ENCODE data around the gene RIOX2. TPM values are rescaled to one million over a fixed set of nuclear protein-coding genes. Genes with fewer than 3 reads are reported as not detected.

The RIOX2 gene
- total and polyA plus RNA-seq, 2 of the 8 experiments (the other 6 are each of a cell fraction or from before 2014, with no cell fraction given): 3.8 to 16.4 TPM

- TF ChIP-seq CEBPB (IDR thresholded peaks at IDR 0.05; ENCODE audit: low read depth, low read length) (no peak), SIRT6 (IDR thresholded peaks at IDR 0.05; ENCODE audit: low read length) (no peak), POLR2A (IDR thresholded peaks at IDR 0.05; ENCODE audit: control extremely low read depth in 1 of 2, low read depth in 2 of 2, low read length in 2 of 2) (no peak), BACH1 (IDR thresholded peaks at IDR 0.05; ENCODE audit: low read length) (no peak), RNF2 (IDR thresholded peaks at IDR 0.05; ENCODE audit: borderline replicate concordance, low read depth, low read length, missing control alignments, poor library complexity, severe bottlenecking) (no peak), CREB1 (IDR thresholded peaks at IDR 0.05) (no peak)
These were observed 41.4 kb upstream of the RIOX2 start (continued) for GRCh38 chr3:98013411-98014267.
